ENCODE results near the gene CCDC88C. TPM values are rescaled to one million over a fixed set of nuclear protein-coding genes. Genes with fewer than 3 reads are reported as not detected.
A peak's percentile ranks its signal among the peaks of the same experiment; 100 is the strongest.

Gene CCDC88C
- total RNA-seq, 1 experiment from 2014 or later: 5.8 TPM

DNA sequence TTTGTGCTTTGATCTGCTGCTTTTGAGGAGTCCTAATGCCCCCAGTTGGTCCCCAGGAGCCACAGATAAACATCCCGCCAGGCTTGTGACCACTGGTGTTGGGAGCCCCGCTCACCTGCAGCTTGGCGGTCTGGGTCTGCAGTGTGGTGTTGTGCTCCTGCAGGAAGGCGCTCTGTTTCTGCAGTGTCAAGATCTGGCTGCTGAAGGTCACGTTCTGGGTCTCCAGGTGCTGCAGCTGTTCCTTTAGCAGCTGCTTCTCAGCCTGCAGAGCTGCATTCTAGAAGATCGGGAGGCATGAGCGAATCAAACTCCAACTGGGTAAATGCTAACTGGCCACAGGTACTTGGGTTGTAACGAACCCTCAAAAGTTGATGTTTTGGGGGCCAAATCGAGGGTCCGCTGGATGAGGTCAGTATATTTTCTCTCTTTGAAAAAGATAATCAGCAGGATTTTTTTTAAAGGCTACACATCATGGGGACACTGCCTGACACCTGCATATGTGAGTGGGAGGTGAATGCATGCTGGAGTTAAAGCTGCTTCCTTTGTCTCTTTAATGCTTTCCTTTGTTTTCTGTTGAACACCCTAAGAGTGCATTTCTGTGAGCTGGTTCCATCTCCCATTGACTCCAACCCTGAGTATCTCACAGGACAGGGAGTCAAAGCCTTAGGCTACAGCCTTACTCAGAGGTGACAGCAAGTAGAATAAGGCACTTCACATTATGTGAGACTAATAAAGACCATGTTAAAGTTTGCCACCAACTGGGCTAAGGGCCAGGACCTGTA is 111.8 kb downstream of the CCDC88C start:
- DNase-seq: no peak
- H3K9me3 ChIP-seq: no peaks in the 10 kb centered on the region
- no peaks in the 10 kb centered on the region for H3K27me3 ChIP-seq
- no peaks in the 10 kb centered on the region for H3K36me3 ChIP-seq
- no peak overlapping the region for H3K4me3 ChIP-seq

DNA sequence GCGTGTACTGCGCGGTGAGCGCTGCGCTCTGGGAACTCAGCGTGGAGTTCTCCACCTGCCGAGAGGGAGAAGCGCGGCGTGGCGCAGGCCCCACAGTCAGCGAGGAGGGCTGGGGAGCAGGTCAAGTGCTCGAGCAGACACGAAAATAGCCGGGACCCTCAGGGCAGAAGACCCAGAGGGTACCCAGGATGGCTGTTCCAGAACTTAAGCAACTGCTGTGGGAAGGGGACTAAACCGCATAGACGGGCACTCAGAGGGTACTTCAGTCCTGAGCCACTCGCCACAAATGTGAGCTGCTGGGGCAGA is 113.7 kb downstream of the CCDC88C start:
- Histone ChIP-seq H3K27me3 (no peaks in the 10 kb centered on the region), H3K4me3 (no peak overlapping the region), H3K36me3 (no peaks in the 10 kb centered on the region), H3K9me3 (no peaks in the 10 kb centered on the region)
- DNase-seq: no peak

DNA sequence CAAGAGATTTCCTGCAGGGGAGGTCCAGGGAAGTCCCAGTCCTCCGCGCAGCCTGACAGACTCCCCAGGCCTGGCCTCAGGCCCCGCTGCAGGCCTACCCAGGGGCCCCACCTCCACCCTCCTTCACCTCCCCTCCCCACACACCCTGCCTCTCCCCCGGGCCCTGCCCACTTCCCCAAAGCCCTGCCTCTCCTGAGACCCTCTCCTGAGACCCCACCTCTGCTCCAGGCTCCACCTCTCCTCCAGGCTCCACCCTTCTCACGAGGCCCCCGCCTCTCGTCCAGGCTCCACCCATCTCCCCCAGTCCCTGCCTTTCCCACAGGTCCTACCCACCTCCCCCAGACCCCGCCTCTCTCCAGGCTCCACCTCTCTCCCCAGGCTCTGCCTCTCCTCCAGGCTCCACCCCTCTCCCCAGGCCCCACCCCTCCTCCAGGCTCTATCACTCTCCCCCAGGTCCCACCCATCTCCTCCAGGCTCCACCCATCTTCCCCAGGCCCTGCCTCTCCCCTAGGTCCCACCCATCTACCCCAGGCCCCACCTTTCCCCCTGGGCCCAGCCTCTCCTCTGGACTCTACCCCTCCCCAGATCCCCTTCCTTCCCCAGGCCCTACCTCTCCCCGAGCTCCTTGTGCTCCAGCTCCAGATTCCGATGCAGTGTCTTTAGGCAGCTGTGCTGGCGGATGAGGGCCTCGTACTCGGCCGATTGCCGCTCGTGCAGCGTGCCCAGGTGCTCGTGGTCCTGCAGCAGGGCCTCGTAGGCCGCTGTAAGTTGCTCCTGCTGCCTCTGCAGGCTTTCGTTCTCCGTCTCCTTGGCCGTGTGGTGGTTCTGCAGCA is 114.3 kb downstream of the CCDC88C start:
- peak; percentile 70 for DNase-seq
- Histone ChIP-seq H3K27me3 (no peaks in the 10 kb centered on the region), H3K36me3 (no peaks in the 10 kb centered on the region), H3K4me3 (no peak overlapping the region), H3K9me3 (no peaks in the 10 kb centered on the region)

DNA sequence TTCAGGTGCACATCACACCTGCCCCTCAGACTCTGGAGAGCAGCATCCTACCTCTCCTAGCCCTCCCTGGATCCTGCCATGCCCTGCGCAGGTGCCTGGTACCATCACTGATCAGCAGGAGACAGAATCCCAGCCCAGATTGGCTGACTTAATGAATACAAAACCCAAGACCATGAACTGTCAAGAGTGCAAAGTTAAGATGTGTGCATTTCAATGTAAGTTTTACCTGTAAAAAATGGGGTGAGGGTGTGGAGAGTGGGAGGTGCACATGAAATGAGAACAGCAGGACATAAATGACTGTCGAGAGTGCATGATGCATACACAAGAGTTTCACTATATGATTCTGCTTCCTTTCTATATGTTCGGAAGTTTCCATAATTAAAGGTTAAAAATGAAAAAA is 115.2 kb downstream of the CCDC88C start:
- no peaks in the 10 kb centered on the region for H3K27me3 ChIP-seq
- no peaks in the 10 kb centered on the region for H3K9me3 ChIP-seq
- no peak for DNase-seq
- no peak overlapping the region for H3K4me3 ChIP-seq
- no peaks in the 10 kb centered on the region for H3K36me3 ChIP-seq

DNA sequence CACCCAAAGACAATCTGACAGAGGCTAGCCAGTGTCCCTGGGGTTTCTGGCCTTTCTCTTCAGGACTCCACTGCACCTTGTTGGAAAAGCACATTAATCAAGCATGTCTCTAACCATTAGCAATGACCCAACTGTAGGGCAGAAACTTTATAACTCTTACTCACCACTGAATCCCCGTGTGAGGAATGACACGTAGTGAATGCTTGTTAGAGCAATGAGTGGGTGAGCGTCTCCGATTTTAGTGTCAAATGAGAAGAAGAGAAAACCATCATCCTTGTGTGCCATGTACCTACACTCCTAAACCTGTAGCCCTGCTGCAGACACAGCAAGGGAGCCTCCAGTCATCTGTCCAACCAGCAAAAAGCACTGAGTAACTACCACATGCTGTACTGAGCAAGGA is 116.7 kb downstream of the CCDC88C start:
- no peak overlapping the region for H3K4me3 ChIP-seq
- DNase-seq: no peak
- no peaks in the 10 kb centered on the region for H3K27me3 ChIP-seq

DNA sequence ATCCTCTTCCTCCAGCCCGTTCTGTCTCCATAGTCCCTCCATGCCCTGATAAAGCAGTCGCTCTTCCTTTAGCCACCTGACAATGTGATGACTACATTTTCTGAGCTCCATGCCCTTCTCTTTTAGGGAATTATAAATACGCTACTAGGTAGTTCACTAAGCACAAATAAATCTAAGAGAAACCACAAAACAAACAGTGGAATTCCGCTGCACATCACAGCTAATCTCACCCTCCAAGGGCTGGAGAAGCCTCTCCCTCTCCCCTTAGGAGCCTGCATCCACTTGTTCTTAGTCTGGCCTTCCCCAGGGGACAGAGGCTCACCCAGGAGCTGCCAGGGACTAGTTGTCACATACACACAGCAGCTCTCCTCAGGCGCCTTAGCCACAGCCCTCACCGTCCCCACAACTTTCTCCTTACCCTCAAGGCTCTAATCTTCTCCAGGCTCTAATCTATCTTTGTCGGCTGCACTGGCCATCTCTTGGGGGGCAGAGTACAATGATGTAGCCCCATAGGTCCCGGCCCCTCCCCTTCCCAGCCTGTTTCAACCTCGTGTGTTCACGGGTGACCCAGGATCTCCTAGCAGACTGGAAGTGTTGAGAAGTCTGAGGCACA is 117.2 kb downstream of the CCDC88C start:
- no peak for DNase-seq
- Histone ChIP-seq H3K9me3 (no peaks in the 10 kb centered on the region), H3K36me3 (no peaks in the 10 kb centered on the region; the same call in 1 of the 2 replicates), H3K4me3 (no peak overlapping the region), H3K27me3 (no peaks in the 10 kb centered on the region)

More for the DNA sequence above, 116.7 kb downstream of the CCDC88C start:
- Histone ChIP-seq H3K9me3 (no peaks in the 10 kb centered on the region), H3K36me3 (no peaks in the 10 kb centered on the region; the same call in 1 of the 2 replicates)

DNA sequence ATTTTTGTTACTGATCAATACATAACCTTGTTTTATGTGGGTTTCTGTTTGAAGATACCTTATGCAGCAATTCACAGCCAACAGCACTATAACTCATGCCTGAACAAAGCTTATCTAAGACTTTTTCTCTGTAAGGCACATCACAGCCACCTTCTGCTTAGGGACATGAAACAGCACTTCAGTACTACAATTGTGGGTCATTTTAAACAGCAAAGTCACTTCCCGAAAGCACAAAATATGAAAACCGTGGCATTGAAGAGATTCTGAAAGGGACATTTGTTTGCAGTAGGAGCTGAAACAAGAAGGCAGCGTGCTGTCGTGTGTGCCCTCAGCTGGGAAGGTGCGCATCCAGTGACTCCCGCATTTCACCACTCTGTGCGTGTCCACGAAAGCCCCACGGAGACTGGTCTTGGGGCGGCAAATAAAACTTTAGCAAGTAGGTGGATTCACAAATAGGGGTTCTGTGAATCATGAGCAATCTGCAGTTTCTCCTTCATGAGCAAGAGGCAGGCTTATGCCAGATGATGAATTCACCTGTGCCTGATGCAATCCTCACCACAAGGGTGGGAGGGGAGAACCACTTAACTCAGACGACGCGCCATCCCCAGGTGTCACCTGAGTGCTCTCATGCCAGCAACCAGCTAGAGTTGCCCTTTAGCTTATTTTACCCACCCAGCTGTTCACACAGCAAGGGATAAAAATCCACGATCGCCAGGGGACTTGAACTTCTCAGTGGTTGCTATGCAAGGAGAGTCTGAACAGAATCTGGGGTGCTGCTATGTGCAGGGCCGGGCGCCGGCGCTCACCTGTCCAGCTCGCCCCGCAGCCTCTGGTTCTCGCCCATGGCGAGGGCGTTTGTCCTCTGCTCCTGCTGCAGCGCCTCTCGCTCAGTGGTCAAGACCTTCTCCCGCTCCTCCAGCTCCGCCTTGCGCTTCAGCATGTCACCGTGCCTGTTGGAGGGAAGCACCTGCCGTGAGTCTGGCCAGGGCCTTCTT is 118.2 kb downstream of the CCDC88C start:
- Histone ChIP-seq H3K27me3 (no peaks in the 10 kb centered on the region), H3K36me3 (no peaks in the 10 kb centered on the region; the same call in 1 of the 2 replicates), H3K9me3 (no peaks in the 10 kb centered on the region), H3K4me3 (no peak overlapping the region)
- DNase-seq: no peak

DNA sequence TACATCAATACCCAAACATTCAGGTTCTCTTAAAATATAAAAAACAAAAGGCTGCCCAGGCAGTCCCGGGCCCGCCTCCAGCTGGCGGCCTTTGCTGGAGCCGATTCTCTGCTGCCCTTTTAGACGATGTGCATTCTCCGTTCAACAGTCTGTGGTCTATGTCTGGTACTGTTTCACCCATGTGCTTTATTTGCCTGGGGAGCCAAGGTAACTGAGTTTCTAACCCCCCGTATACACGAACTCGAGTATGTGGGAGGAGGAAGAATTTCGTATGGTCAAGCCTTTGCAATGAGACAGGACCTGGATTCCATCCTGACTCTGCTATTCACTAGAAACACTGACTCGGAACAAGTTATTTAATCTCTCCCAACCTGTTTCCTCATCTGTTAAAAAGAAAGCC is 119.0 kb downstream of the CCDC88C start:
- H3K27me3 ChIP-seq: no peaks in the 10 kb centered on the region
- H3K4me3 ChIP-seq: no peak overlapping the region
- H3K9me3 ChIP-seq: no peaks in the 10 kb centered on the region
- DNase-seq: no peak
- H3K36me3 ChIP-seq: no peaks in the 10 kb centered on the region; the same call in 1 of the 2 replicates

DNA sequence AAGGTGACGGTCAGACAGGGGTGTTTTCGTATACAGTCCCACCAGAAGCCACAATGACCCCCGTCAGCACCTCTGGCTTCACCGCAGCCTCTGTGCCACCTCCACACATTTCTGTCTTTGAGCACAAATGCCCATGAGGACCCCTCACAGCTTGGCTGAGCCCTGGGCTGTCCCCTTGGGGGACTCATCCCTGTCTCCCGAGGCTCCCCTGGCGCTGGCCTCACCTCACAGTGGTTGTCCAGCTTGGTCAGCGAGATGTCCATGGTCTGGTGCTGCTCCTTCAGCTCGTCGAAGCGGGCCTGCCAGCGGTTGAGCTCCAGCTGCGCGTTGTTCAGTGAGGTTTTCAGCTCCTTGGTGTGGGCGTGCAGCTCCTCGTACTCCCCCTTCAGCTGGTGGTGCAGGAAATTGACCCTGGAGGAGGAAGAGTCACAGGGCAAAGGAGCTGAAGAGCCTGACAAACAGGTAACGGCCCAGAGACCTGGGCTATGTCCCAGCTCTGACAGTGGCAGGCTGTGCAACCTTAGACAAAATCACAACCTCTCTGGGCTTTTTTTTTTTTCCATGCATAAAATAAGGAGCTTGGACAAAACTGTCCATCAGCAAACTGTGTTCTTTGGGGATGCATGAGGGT is 120.4 kb downstream of the CCDC88C start:
- no peak for DNase-seq
- no peaks in the 10 kb centered on the region for H3K9me3 ChIP-seq
- H3K36me3 ChIP-seq: no peaks in the 10 kb centered on the region; the same call in 1 of the 2 replicates
- no peak overlapping the region for H3K4me3 ChIP-seq
- no peaks in the 10 kb centered on the region for H3K27me3 ChIP-seq

DNA sequence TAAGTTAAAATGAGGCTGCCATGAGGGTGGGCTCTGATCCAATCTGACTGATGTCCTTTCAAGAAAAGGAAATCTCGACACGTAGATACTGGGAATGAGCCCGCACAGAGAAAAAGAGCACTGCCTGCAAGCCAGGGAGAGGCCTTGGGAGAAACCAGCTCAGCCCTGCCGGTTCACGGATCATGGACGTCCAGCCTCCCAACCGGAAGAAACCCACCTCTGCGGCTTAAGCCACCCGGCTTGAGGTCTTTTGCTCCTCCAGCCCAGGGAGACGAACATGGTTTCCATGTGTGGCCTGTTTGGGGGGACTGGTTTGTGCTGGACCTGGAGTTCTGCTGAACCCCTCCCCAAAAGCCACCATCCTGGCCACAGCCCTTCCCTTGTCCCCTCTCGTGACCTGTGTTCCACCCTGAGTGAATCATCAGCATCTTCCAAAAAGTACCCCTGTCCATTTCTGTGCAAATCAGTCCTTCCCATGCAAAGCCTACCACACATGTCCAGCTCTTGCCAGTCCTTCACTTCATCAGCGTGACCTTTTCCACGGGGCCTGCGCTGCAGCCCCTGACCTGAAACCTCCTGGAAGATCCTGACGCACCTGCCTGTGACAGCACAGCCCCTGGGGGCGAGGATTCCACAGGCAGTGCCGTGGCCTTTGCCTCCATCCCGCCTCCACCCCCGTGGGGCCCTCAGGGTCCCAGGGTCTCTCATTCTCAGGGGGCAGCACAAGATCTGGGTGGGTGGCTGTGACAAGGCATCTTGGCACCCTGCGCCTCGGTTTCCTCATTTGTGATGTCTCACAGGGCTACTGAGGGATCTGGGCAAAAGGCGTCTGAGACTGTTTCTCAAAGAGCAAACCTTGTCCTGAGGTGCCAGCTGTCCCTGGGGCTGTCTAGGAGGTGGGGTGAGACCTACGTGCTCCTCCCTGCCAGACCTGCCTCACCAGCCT is 121.5 kb downstream of the CCDC88C start:
- H3K27me3 ChIP-seq: no peaks in the 10 kb centered on the region
- H3K36me3 ChIP-seq: no peaks in the 10 kb centered on the region; the same call in 1 of the 2 replicates
- no peak overlapping the region for H3K4me3 ChIP-seq
- no peak for DNase-seq
- no peaks in the 10 kb centered on the region for H3K9me3 ChIP-seq

DNA sequence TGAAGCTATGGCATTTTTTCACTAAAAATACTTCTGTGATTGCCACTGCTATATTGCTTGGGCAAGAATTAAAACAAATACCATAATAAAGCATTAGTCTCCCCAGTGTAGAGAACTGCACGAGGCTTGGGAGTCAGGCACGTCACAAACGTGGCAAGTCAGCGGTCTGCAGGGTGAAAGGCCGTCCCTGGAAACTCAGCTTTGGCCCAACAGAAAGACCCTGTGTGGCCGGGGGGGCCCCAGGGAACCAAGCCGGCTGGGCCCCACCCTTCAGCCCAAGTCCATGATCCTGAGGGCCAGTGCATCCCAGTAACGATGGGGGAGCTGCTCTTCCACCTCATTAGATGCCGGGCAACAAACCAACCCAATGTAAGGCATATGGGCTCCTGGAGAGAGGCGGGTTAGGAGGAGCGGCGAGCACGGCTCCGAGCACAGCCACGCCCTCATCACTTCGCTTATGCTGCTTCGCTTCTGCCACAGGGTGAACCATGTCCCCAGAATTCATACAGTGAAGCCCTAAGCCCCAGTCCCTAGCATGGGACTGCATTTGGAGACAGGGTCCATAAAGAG is 122.3 kb downstream of the CCDC88C start:
- Histone ChIP-seq H3K4me3 (no peak overlapping the region), H3K9me3 (no peaks in the 10 kb centered on the region), H3K27me3 (no peaks in the 10 kb centered on the region), H3K36me3 (no peaks in the 10 kb centered on the region; the same call in 1 of the 2 replicates)
- no peak for DNase-seq

DNA sequence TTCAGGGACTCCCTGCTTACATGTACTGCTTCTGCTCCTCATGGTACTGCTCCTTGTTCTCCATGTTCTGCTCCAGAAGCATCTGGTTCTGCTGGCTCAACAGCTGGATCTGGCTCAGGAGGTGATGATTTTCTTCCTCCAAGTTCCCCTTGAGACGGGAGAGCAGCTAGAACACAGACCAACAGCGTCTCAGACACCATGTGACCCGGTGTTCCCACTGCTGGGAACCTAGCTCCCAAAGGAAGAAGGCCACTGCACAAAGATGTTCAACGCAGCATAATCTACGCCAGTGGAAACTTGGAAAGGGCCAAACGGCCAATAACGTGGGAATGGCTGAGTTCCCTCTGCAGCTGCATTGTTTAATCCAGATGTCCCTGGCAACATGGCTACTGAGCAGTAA is 123.5 kb downstream of the CCDC88C start:
- H3K27me3 ChIP-seq: no peaks in the 10 kb centered on the region
- H3K4me3 ChIP-seq: no peak overlapping the region
- no peaks in the 10 kb centered on the region for H3K9me3 ChIP-seq
- H3K36me3 ChIP-seq: no peaks in the 10 kb centered on the region; the same call in 1 of the 2 replicates
- no peak for DNase-seq

DNA sequence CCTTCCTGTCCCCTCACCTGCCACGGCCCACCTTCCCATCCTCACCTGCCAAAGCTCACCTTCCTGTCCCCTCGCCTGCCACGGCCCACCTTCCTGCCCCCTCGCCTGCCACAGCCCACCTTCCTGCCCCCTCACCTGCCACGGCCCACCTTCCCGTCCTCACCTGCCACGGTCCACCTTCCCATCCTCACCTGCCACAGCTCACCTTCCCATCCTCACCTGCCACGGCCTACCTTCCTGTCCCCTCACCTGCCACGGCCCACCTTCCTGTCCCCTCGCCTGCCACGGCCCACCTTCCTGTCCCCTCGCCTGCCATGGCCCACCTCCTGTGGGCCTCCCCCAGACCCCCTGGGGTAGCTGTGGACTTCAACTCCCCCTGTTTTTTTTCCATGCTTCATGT is 124.3 kb downstream of the CCDC88C start:
- no peaks in the 10 kb centered on the region for H3K27me3 ChIP-seq
- no peaks in the 10 kb centered on the region; the same call in 1 of the 2 replicates for H3K36me3 ChIP-seq
- no peaks in the 10 kb centered on the region for H3K9me3 ChIP-seq
- no peak overlapping the region for H3K4me3 ChIP-seq
- no peak for DNase-seq

DNA sequence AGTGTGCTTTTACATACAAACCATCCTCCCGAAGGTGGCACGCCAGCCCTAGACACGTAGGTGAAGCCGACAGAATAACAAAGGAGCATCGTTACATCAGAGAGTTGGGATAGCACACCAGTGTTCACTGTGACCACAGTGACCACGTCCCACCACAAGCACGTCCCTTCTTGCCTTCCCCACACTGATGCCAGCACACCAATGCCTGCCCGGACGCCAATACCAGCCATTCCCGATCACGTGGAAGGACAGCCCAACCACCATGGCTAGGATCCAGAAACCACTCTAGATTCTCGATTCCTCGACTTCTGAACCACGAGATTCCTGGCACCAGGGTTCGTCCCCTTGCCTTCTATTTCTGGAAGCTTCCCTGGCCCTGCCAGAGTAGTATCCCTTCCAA is 125.1 kb downstream of the CCDC88C start:
- H3K27me3 ChIP-seq: no peaks in the 10 kb centered on the region
- no peaks in the 10 kb centered on the region; the same call in 1 of the 2 replicates for H3K36me3 ChIP-seq
- no peaks in the 10 kb centered on the region for H3K9me3 ChIP-seq
- no peak overlapping the region for H3K4me3 ChIP-seq
- no peak for DNase-seq

All from MG63 (cell line).